GM23338 (cell line): ENCODE results near the gene CYB5B. TPM values are rescaled to one million over a fixed set of nuclear protein-coding genes. Genes with fewer than 3 reads are reported as not detected.

Source experiments
- ATAC-seq: fragments of 200-7000 bp; cut with Tn5 transposase; 3 replicates; pipeline ENCODE4 v1.9.1; 2020
- DNase-seq: peaks from one replicate; pipeline ENCODE4 v3.0.0-alpha.2; 2015; ENCODE audit warnings: low spot score
- H2AFZ ChIP-seq: fragments of 200-600 bp; sonication (generic); 2 replicates; pipeline ENCODE4 v1.8.0; 2016; ENCODE audit warnings: antibody characterized with exemption, mild to moderate bottlenecking, moderate library complexity
- H3F3A ChIP-seq: fragments of 200-600 bp; sonication (generic); replicated peaks from 2 replicates; pipeline ENCODE4 v1.8.0; 2017; ENCODE audit warnings: antibody characterized with exemption, mixed run types, low read depth
- H3K27ac ChIP-seq: fragments of 200-600 bp; sonication (generic); 2 replicates; pipeline ENCODE4 v1.6.1; 2016; ENCODE audit warnings: low read depth
- H3K27me3 ChIP-seq: fragments of 200-600 bp; sonication (generic); 2 replicates; pipeline ENCODE4 v1.8.0; 2016; ENCODE audit warnings: mild to moderate bottlenecking, mixed run types, moderate library complexity; ENCODE audit not compliant: insufficient read depth
- H3K36me3 ChIP-seq: fragments of 200-600 bp; sonication (generic); 2 replicates; pipeline ENCODE4 v1.8.0; 2016; ENCODE audit warnings: mild to moderate bottlenecking; ENCODE audit not compliant: insufficient read depth
- H3K4me1 ChIP-seq: fragments of 200-600 bp; sonication (generic); 2 replicates; pipeline ENCODE4 v1.8.0; 2016; ENCODE audit warnings: mild to moderate bottlenecking, moderate library complexity; ENCODE audit not compliant: insufficient read depth
- H3K4me2 ChIP-seq: fragments of 200-600 bp; sonication (generic); 2 replicates; pipeline ENCODE4 v1.7.1; 2017; ENCODE audit warnings: mixed run types
- H3K4me3 ChIP-seq: fragments of 200-600 bp; sonication (generic); 2 replicates; pipeline ENCODE4 v1.6.1; 2016; ENCODE audit warnings: mixed run types
- H3K79me2 ChIP-seq: fragments of 200-600 bp; sonication (generic); replicated peaks from 2 replicates; pipeline ENCODE4 v1.8.0; 2017; ENCODE audit warnings: mild to moderate bottlenecking; ENCODE audit not compliant: insufficient read depth
- H3K9me2 ChIP-seq: fragments of 200-600 bp; sonication (generic); 2 replicates; pipeline ENCODE4 v1.8.0; 2017; ENCODE audit not compliant: insufficient read depth
- H4K20me1 ChIP-seq: fragments of 200-600 bp; sonication (generic); replicated peaks from 2 replicates; pipeline ENCODE4 v1.8.0; 2017; ENCODE audit warnings: mild to moderate bottlenecking; ENCODE audit not compliant: insufficient read depth
- H3K27ac Mint-ChIP-seq: 2 replicates; pipeline ENCODE4 v1.8.0; 2020; ENCODE audit warnings: inconsistent platforms, mild to moderate bottlenecking, moderate library complexity, mixed read lengths
- H3K27me3 Mint-ChIP-seq: 3 replicates; pipeline ENCODE4 v1.8.0; 2022; ENCODE audit warnings: low read depth, mild to moderate bottlenecking, moderate library complexity, mixed read lengths, inconsistent platforms; ENCODE audit not compliant: insufficient read depth, poor library complexity
- H3K36me3 Mint-ChIP-seq: 3 replicates; pipeline ENCODE4 v1.8.0; 2021; ENCODE audit warnings: low read depth, mild to moderate bottlenecking, inconsistent platforms, moderate library complexity, mixed read lengths
- H3K4me1 Mint-ChIP-seq: 3 replicates; pipeline ENCODE4 v1.8.0; 2020; ENCODE audit warnings: mild to moderate bottlenecking, inconsistent platforms, mixed read lengths
- H3K4me3 Mint-ChIP-seq: 3 replicates; pipeline ENCODE4 v1.8.0; 2021; ENCODE audit warnings: moderate library complexity, mild to moderate bottlenecking, inconsistent platforms, mixed read lengths
- H3K9me3 Mint-ChIP-seq: 3 replicates; pipeline ENCODE4 v1.8.0; 2020; ENCODE audit warnings: moderate library complexity, mild to moderate bottlenecking, inconsistent platforms, mixed read lengths
- CREB1 ChIP-seq: fragments of 250-450 bp; sonication (Bioruptor Pico); IDR thresholded peaks from 2 replicates; pipeline ENCODE4 v1.5.0; 2020; ENCODE audit warnings: low read depth, mild to moderate bottlenecking, moderate library complexity
- EZH2 ChIP-seq: fragments of 200-600 bp; sonication (generic); IDR thresholded peaks from one replicate; pipeline ENCODE4 v1.8.0; 2017; ENCODE audit warnings: antibody characterized with exemption, mild to moderate bottlenecking, low read depth; ENCODE audit not compliant: unreplicated experiment
- JUNB ChIP-seq: IDR thresholded peaks from one replicate; pipeline ENCODE4 v1.6.1; 2016; ENCODE audit warnings: antibody characterized with exemption; ENCODE audit not compliant: unreplicated experiment
- NANOG ChIP-seq: IDR thresholded peaks from 2 replicates; pipeline ENCODE4 v1.6.1; 2016; ENCODE audit warnings: antibody characterized with exemption, borderline replicate concordance
- POLR2AphosphoS5 ChIP-seq: IDR thresholded peaks from 2 replicates; pipeline ENCODE4 v1.6.1; 2016; ENCODE audit warnings: antibody characterized with exemption, low read depth
- STAT1 ChIP-seq: IDR thresholded peaks from one replicate; pipeline ENCODE4 v1.6.1; 2016; ENCODE audit warnings: antibody characterized with exemption; ENCODE audit not compliant: unreplicated experiment
- ZNF114 ChIP-seq: fragments of 250-450 bp; sonication (Bioruptor Pico); IDR thresholded peaks from 2 replicates; pipeline ENCODE4 v1.5.0; 2020; ENCODE audit warnings: mild to moderate bottlenecking, moderate library complexity
- ZNF331 ChIP-seq: fragments of 250-450 bp; sonication (Bioruptor Pico); IDR thresholded peaks from 2 replicates; pipeline ENCODE4 v1.5.0; 2020; ENCODE audit warnings: low read depth, mild to moderate bottlenecking, moderate library complexity
- polyA plus RNA-seq: library from polyadenylated mRNA; unstranded; fragments of >200 nt; fragmentation: Nextera tagmentation; extraction: Ambion mirVana; gene quantifications from 2 replicates; pipeline ENCODE4 v1.2.1, GENCODE V29; 2016
- total RNA-seq: library from RNA; depleted of rRNA; stranded (reverse); fragments of >200 nt; shearing (Covaris generic); gene quantifications from 2 replicates; pipeline ENCODE4 v1.2.3, GENCODE V29; 2014
- TF ChIP-seq, protein P1 (sequence below), 2 experiments: fragments of 200-600 bp in 1 of 2; sonication (generic) in 1 of 2; conservative IDR thresholded peaks; 2 replicates each; pipeline versions ENCODE4 v1.5.1 to v1.6.1; 2016 to 2017; ENCODE audit warnings: antibody characterized with exemption in 2 of 2, low read depth in 2 of 2, mild to moderate bottlenecking in 2 of 2, moderate library complexity in 1 of 2
- TF ChIP-seq, protein P2 (sequence below): fragments of 250-450 bp; sonication (Bioruptor Pico); IDR thresholded peaks from 2 replicates; pipeline ENCODE4 v1.5.0; 2020; ENCODE audit warnings: mild to moderate bottlenecking, moderate library complexity
- TF ChIP-seq, protein P3 (sequence below): IDR thresholded peaks from one replicate; pipeline ENCODE4 v1.6.1; 2018; ENCODE audit warnings: antibody characterized with exemption; ENCODE audit not compliant: unreplicated experiment

Gene CYB5B
- total and polyA plus RNA-seq, 2 experiments from 2014 or later: 72.0 to 110 TPM

DNA sequence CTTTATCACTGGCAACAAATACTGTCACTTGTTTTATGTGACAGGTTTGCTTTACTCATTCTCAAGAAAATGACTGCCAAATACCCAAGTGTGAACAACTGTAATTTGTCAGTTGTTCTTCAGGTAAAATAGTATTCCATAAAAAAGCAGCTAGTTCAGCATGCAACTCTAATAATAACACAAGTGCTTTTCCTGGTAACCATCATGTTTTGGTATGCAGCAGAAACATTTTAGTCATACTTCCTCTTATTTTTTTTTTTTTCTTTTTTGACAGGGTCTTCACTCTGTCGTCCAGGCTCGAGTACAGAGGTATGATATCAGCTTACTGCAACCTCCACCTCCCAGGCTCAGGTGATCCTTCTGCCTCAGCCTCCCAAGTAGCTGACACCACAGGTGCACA, 43.2 kb upstream of the CYB5B start:
- H3K27ac ChIP-seq: no peak overlapping the region
- H3F3A ChIP-seq: peaks cover 10% of the 10 kb centered on the region; the same call in 1 of the 2 replicates
- H3K27me3 ChIP-seq: no peaks in the 10 kb centered on the region
- peaks cover 66% of the 10 kb centered on the region for H3K36me3 Mint-ChIP-seq
- H3K79me2 ChIP-seq: peaks cover 41% of the 10 kb centered on the region
- no peaks in the 10 kb centered on the region for H3K9me2 ChIP-seq
- H3K4me2 ChIP-seq: no peak overlapping the region
- no peak overlapping the region for H3K4me3 Mint-ChIP-seq
- no peak for ATAC-seq
- H3K4me3 ChIP-seq: no peak overlapping the region
- TF ChIP-seq NANOG: no peak
- TF ChIP-seq CREB1 (CRISPR knock-in tag): no peak
- TF ChIP-seq, protein P1, sequence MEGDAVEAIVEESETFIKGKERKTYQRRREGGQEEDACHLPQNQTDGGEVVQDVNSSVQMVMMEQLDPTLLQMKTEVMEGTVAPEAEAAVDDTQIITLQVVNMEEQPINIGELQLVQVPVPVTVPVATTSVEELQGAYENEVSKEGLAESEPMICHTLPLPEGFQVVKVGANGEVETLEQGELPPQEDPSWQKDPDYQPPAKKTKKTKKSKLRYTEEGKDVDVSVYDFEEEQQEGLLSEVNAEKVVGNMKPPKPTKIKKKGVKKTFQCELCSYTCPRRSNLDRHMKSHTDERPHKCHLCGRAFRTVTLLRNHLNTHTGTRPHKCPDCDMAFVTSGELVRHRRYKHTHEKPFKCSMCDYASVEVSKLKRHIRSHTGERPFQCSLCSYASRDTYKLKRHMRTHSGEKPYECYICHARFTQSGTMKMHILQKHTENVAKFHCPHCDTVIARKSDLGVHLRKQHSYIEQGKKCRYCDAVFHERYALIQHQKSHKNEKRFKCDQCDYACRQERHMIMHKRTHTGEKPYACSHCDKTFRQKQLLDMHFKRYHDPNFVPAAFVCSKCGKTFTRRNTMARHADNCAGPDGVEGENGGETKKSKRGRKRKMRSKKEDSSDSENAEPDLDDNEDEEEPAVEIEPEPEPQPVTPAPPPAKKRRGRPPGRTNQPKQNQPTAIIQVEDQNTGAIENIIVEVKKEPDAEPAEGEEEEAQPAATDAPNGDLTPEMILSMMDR (conservative IDR thresholded peaks at IDR 0.05; ENCODE audit: low read depth in 2 of 2): no peak
- no peak for TF ChIP-seq STAT1
- no peak for TF ChIP-seq EZH2
- no peak for TF ChIP-seq ZNF114 (CRISPR knock-in tag)
- no peak for TF ChIP-seq ZNF331 (CRISPR knock-in tag)
- TF ChIP-seq, protein P2, sequence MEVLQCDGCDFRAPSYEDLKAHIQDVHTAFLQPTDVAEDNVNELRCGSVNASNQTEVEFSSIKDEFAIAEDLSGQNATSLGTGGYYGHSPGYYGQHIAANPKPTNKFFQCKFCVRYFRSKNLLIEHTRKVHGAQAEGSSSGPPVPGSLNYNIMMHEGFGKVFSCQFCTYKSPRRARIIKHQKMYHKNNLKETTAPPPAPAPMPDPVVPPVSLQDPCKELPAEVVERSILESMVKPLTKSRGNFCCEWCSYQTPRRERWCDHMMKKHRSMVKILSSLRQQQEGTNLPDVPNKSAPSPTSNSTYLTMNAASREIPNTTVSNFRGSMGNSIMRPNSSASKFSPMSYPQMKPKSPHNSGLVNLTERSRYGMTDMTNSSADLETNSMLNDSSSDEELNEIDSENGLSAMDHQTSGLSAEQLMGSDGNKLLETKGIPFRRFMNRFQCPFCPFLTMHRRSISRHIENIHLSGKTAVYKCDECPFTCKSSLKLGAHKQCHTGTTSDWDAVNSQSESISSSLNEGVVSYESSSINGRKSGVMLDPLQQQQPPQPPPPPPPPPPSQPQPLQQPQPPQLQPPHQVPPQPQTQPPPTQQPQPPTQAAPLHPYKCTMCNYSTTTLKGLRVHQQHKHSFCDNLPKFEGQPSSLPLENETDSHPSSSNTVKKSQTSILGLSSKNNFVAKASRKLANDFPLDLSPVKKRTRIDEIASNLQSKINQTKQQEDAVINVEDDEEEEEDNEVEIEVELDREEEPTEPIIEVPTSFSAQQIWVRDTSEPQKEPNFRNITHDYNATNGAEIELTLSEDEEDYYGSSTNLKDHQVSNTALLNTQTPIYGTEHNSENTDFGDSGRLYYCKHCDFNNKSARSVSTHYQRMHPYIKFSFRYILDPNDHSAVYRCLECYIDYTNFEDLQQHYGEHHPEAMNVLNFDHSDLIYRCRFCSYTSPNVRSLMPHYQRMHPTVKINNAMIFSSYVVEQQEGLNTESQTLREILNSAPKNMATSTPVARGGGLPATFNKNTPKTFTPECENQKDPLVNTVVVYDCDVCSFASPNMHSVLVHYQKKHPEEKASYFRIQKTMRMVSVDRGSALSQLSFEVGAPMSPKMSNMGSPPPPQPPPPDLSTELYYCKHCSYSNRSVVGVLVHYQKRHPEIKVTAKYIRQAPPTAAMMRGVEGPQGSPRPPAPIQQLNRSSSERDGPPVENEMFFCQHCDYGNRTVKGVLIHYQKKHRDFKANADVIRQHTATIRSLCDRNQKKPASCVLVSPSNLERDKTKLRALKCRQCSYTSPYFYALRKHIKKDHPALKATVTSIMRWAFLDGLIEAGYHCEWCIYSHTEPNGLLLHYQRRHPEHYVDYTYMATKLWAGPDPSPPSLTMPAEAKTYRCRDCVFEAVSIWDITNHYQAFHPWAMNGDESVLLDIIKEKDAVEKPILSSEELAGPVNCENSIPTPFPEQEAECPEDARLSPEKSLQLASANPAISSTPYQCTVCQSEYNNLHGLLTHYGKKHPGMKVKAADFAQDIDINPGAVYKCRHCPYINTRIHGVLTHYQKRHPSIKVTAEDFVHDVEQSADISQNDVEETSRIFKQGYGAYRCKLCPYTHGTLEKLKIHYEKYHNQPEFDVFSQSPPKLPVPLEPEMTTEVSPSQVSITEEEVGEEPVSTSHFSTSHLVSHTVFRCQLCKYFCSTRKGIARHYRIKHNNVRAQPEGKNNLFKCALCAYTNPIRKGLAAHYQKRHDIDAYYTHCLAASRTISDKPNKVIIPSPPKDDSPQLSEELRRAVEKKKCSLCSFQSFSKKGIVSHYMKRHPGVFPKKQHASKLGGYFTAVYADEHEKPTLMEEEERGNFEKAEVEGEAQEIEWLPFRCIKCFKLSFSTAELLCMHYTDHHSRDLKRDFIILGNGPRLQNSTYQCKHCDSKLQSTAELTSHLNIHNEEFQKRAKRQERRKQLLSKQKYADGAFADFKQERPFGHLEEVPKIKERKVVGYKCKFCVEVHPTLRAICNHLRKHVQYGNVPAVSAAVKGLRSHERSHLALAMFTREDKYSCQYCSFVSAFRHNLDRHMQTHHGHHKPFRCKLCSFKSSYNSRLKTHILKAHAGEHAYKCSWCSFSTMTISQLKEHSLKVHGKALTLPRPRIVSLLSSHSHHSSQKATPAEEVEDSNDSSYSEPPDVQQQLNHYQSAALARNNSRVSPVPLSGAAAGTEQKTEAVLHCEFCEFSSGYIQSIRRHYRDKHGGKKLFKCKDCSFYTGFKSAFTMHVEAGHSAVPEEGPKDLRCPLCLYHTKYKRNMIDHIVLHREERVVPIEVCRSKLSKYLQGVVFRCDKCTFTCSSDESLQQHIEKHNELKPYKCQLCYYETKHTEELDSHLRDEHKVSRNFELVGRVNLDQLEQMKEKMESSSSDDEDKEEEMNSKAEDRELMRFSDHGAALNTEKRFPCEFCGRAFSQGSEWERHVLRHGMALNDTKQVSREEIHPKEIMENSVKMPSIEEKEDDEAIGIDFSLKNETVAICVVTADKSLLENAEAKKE (CRISPR knock-in tag): no peak
- TF ChIP-seq POLR2AphosphoS5: no peak
- TF ChIP-seq, protein P3, sequence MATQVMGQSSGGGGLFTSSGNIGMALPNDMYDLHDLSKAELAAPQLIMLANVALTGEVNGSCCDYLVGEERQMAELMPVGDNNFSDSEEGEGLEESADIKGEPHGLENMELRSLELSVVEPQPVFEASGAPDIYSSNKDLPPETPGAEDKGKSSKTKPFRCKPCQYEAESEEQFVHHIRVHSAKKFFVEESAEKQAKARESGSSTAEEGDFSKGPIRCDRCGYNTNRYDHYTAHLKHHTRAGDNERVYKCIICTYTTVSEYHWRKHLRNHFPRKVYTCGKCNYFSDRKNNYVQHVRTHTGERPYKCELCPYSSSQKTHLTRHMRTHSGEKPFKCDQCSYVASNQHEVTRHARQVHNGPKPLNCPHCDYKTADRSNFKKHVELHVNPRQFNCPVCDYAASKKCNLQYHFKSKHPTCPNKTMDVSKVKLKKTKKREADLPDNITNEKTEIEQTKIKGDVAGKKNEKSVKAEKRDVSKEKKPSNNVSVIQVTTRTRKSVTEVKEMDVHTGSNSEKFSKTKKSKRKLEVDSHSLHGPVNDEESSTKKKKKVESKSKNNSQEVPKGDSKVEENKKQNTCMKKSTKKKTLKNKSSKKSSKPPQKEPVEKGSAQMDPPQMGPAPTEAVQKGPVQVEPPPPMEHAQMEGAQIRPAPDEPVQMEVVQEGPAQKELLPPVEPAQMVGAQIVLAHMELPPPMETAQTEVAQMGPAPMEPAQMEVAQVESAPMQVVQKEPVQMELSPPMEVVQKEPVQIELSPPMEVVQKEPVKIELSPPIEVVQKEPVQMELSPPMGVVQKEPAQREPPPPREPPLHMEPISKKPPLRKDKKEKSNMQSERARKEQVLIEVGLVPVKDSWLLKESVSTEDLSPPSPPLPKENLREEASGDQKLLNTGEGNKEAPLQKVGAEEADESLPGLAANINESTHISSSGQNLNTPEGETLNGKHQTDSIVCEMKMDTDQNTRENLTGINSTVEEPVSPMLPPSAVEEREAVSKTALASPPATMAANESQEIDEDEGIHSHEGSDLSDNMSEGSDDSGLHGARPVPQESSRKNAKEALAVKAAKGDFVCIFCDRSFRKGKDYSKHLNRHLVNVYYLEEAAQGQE: no peak
- TF ChIP-seq JUNB: no peak
- peaks cover 10% of the 10 kb centered on the region for H4K20me1 ChIP-seq
- H3K9me3 Mint-ChIP-seq: no peaks in the 10 kb centered on the region
- DNase-seq: no peak
- H2AFZ ChIP-seq: no peak overlapping the region
- H3K27ac Mint-ChIP-seq: no peak overlapping the region
- H3K27me3 Mint-ChIP-seq: peaks cover 5% of the 10 kb centered on the region
- H3K4me1 ChIP-seq: 0 out of 2 replicates have a peak, but pooled peaks cover 3% of the 10 kb centered on the region
- peaks cover 6% of the 10 kb centered on the region; the same call in 2 of the 3 replicates for H3K4me1 Mint-ChIP-seq
- peaks cover 47% of the 10 kb centered on the region for H3K36me3 ChIP-seq
